ENCODE measurements around the gene ZNF107.
"Not testable (repeated sequence)": the region's sequence is repeated elsewhere in the genome, so short reads cannot be mapped to it uniquely, and the experiment has no call there.

The ZNF107 gene

GRCh38 chr7:64738403-64738802, 72.5 kb downstream of the ZNF107 start:
- not testable (repeated sequence) for DNase-seq

GRCh38 chr7:64738953-64739352, 73.0 kb downstream of the ZNF107 start:
- DNase-seq: not testable (repeated sequence)

- DNase-seq: no peak
Measured at GRCh38 chr7:64744680-64745079, 78.7 kb downstream of the ZNF107 start.

- no peak for DNase-seq
Measured at GRCh38 chr7:64747802-64748201, 81.9 kb downstream of the ZNF107 start.

GRCh38 chr7:64753032-64753431, 87.1 kb downstream of the ZNF107 start:
- no peak for DNase-seq

GRCh38 chr7:64755865-64756264, 89.9 kb downstream of the ZNF107 start:
- no peak for DNase-seq

- DNase-seq: no peak
Measured at GRCh38 chr7:64758151-64758550, 92.2 kb downstream of the ZNF107 start.
